Spinal cord (tissue), 10 donors: ENCODE results near the gene FGF8. TPM values are rescaled to one million over a fixed set of nuclear protein-coding genes. Genes with fewer than 3 reads are reported as not detected.
A peak's percentile ranks its signal among the peaks of the same experiment; 100 is the strongest.

Experiments
- DNase-seq, 6 donors: peaks; one replicate each; pipeline versions ENCODE4 v3.0.0 to v3.0.0-alpha.2; 2013 to 2015; ENCODE audit warnings: low spot score in 6 of 6, low read depth in 4 of 6
- H3K27ac ChIP-seq: one replicate; pipeline ENCODE4 v1.5.1; 2013; ENCODE audit warnings: low read depth, low read length, control low read depth
- H3K27me3 ChIP-seq: one replicate; pipeline ENCODE4 v1.6.1; 2013; ENCODE audit warnings: low read length; ENCODE audit not compliant: control insufficient read depth, insufficient read depth
- H3K36me3 ChIP-seq: one replicate; pipeline ENCODE4 v1.6.1; 2013; ENCODE audit warnings: low read length; ENCODE audit not compliant: control insufficient read depth, insufficient read depth
- H3K4me1 ChIP-seq: one replicate; pipeline ENCODE4 v1.6.1; 2013; ENCODE audit warnings: low read length; ENCODE audit not compliant: control insufficient read depth, insufficient read depth
- H3K4me3 ChIP-seq: one replicate; pipeline ENCODE4 v1.5.1; 2013; ENCODE audit warnings: low read depth, low read length, control low read depth
- H3K9me3 ChIP-seq: one replicate; pipeline ENCODE4 v1.6.1; 2013; ENCODE audit warnings: low read length; ENCODE audit not compliant: control insufficient read depth, insufficient read depth
- WGBS: methylation state at CpG from one replicate; pipeline ENCODE4 v1.1.5; 2013; ENCODE audit warnings: missing lambda C conversion rate; ENCODE audit not compliant: insufficient coverage; 5-methylcytosine and 5-hydroxymethylcytosine counted together
- polyA plus RNA-seq, 2 donors: library from polyadenylated mRNA; unstranded; fragments of 120-200 nt; gene quantifications; one replicate each; pipeline ENCODE4 v1.2.1, GENCODE V29; 2013; ENCODE audit not compliant: insufficient read length in 2 of 2
- total RNA-seq, 2 donors: library from RNA; depleted of rRNA in 1 of 2; stranded (reverse); fragments of 120-200 nt in 1 of 2; fragments of >200 nt in 1 of 2; gene quantifications; one replicate each; pipeline versions ENCODE4 v1.2.3 to v1.2.4, GENCODE V29; 2013 to 2014
- donor health status: healthy.

FGF8 gene
- total and polyA plus RNA-seq, 4 donors, result 0.69 to 2.2 (median 1.2) TPM

DNA sequence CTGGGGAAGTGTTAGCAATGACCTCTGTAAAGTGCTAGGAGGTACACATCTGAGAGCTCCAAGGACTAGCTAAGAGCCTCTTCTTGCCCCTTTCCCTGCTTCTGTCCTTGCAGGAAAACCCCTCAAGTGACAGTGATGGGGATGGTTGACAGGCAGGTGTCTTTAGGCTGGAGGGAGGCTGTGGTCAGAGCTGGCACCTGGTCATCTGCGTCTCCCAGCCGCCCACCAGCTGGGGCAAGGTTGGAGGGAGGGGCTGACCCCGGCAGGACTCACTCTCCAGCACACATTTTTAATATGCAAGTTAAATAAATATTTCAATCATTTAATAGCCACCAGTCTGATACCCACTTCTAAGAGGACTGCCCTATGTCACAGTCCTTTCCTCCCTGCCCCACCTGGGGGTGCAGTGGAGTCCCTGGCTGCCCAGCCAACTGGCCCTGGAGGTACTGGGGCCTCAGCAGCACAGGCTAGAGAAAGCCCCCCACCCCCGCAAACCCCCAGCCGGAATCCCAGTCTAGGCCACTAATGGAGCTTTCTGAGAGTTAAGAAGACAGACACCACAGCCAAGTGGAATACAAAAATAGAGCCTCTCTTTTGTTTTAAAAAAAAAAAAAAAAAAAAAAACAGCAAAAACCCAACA, 6.3 kb downstream of the FGF8 start:
- Histone ChIP-seq H3K4me1 (peaks cover 19% of the 10 kb centered on the region), H3K36me3 (peaks cover 15% of the 10 kb centered on the region), H3K9me3 (no peaks in the 10 kb centered on the region), H3K27ac (no peak overlapping the region), H3K27me3 (peaks cover 87% of the 10 kb centered on the region), H3K4me3 (no peak overlapping the region)
- no CpG with 5 or more reads among the region's 5 CpGs for WGBS
- DNase-seq, result no peak

DNA sequence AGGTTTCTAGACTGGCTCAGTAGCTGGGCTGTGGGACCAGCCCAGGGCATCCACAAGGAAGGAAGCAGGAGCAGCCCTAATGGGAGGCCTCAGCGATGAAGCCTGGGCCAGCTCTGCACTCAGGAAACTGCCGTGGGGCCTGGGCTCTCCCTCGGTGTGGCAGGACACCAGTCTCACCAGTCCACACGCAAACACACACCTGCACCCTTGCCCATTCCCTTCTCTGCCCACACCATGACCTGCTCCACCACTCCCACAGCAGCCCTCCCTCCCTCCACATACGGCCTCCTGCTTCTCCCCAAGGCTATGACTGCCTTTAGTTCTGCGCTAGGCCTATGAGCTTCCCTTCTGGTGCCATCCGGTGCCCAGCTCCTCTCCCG, 7.1 kb downstream of the FGF8 start:
- no peak for DNase-seq
- H3K27me3 ChIP-seq, result peaks cover 79% of the 10 kb centered on the region
- WGBS, result 80% methylated on average over 8 of the region's 8 CpGs

DNA sequence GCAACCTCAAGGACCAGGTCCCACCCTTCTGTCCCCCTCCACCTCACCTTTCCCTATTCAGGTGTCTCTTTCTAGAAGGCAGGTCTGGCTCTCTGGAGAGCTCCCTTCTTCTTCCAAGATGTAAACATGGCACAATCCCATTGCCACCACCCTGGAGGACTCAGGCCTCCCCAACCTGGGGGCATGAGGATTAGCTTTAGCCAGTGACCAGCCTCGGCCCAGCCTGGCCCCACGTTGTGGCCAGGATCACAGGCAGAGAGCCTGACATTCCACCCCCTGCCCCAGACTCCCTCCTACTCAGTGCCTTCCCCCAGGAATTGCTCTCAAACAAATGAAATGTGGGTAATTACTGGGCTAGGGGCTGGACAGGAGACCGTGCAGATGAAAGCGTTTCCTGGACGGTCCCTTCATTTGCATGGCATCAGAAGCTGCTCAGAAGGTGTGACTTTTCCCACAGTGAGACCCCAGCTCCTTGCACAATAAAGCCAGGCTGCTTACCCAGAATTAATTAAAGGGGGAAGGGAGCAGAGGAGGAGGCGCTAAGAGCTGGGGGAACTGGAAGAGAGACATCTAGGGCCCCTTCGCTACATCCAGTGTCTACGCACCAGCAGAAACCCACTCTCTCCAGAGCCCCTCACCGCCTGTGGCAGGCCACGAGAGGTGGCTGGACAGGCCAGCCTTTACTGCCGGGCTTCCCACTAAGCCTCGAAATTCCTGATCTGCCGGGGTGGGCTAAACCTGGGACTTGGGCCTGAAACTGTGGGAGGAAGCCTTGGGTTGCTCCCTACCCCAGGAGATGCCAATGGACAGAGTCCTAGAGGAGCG, 7.7 kb downstream of the FGF8 start:
- Histone ChIP-seq H3K4me3 (no peak overlapping the region), H3K4me1 (peaks cover 9% of the 10 kb centered on the region), H3K27ac (no peak overlapping the region), H3K36me3 (peaks cover 13% of the 10 kb centered on the region), H3K27me3 (peaks cover 74% of the 10 kb centered on the region), H3K9me3 (no peaks in the 10 kb centered on the region)
- DNase-seq, result no peak
- WGBS, result 46% methylated on average over 11 of the region's 14 CpGs

More for the DNA sequence above, 7.1 kb downstream of the FGF8 start:
- no peaks in the 10 kb centered on the region for H3K9me3 ChIP-seq
- H3K4me3 ChIP-seq, result no peak overlapping the region
- H3K27ac ChIP-seq, result no peak overlapping the region
- H3K4me1 ChIP-seq, result peaks cover 12% of the 10 kb centered on the region
- H3K36me3 ChIP-seq, result peaks cover 13% of the 10 kb centered on the region

DNA sequence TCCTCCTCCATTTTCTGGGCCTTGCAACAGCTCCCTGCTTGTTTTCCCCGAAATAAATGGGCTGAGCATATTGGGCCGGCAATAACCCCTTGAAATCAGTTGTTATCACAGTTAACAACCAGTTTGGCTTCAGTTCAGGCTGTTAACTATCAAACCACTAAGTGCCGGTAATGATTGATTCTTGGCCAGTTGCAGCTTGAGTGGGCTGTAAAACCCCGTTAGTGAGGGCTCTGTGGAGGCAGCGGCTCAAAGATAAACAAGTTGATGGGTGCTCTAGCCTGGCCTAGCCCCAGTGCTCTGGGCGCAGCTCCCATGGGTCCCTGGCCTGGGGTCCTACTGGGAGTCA, 8.3 kb downstream of the FGF8 start:
- peaks cover 3% of the 10 kb centered on the region for H3K4me1 ChIP-seq
- WGBS, result 40% methylated on average over 6 of the region's 6 CpGs
- peaks cover 68% of the 10 kb centered on the region for H3K27me3 ChIP-seq
- peak in 1 of 6 donors; percentile 60 for DNase-seq
- no peak overlapping the region for H3K27ac ChIP-seq
- H3K9me3 ChIP-seq, result no peaks in the 10 kb centered on the region
- H3K36me3 ChIP-seq, result peaks cover 13% of the 10 kb centered on the region
- no peak overlapping the region for H3K4me3 ChIP-seq

DNA sequence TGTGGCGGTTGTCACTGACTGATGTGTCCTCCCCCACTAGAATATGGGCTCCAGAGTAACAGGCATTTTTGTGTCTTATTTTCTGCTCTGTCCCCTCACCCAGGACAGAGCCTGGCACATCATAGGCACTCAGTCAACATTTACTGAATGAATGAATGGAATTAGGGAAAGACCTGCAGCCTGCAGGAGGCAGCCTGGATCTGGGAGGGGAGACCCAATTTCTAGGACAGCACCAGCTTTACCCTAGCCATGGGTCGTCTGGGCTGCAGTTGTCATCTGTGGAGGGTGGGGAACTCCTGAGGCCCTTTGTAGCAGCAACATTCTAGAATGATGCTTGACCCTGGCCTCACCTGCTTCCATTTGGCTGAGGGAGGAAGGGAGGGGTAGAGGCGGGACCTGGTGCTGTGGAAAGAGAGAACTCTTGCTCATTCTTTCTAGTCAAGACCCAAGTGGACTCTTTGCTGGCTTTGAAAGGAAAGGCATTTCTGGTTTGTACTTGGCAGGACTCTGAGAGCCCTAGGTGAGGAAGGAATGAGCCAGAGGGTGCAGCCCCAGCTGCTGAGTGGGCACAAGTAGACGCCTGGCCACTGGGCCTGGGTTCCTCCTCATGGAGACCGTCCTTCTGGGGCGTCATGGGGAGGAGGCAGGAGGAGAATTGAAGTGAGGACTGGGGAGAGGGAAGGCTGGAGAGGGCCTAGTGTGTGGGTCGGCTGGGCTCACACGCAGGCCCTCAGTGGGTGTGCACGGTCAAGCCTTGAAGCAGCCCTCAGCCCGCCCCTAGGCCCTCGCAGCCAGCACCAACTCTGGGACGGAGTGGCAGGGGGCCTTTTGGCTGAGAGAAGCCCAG, 8.9 kb downstream of the FGF8 start:
- H3K27me3 ChIP-seq, result peaks cover 62% of the 10 kb centered on the region
- DNase-seq, result no peak
- WGBS, result 62% methylated on average over 11 of the region's 12 CpGs

DNA sequence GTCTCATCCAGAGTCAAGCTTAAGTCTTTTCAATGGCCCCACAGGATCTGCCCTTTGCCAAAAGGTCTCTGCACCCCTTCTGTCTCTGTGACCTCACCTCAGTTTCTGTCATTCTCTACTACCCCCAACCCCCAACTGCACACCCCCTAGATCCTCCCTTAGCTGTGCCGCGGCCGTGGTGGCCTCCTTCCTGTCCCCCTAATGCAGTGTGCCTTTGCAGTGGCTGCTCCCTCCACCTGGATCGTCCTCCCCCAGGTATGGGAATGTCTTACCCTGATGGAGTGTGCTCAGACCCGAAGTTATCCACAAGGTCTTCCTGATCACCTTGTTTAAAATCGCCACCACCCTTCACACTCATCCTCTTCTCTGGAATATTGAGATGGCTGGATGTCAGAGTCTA, 9.6 kb downstream of the FGF8 start:
- Histone ChIP-seq H3K9me3 (no peaks in the 10 kb centered on the region), H3K4me3 (no peak overlapping the region), H3K36me3 (peaks cover 12% of the 10 kb centered on the region), H3K4me1 (no peaks in the 10 kb centered on the region), H3K27me3 (peaks cover 60% of the 10 kb centered on the region), H3K27ac (no peak overlapping the region)
- no peak for DNase-seq
- whole genome bisulfite sequencing, result 80% methylated on average over 3 of the region's 6 CpGs

More for the DNA sequence above, 8.9 kb downstream of the FGF8 start:
- Histone ChIP-seq H3K27ac (no peak overlapping the region), H3K36me3 (peaks cover 13% of the 10 kb centered on the region), H3K9me3 (no peaks in the 10 kb centered on the region), H3K4me3 (no peak overlapping the region), H3K4me1 (no peaks in the 10 kb centered on the region)

DNA sequence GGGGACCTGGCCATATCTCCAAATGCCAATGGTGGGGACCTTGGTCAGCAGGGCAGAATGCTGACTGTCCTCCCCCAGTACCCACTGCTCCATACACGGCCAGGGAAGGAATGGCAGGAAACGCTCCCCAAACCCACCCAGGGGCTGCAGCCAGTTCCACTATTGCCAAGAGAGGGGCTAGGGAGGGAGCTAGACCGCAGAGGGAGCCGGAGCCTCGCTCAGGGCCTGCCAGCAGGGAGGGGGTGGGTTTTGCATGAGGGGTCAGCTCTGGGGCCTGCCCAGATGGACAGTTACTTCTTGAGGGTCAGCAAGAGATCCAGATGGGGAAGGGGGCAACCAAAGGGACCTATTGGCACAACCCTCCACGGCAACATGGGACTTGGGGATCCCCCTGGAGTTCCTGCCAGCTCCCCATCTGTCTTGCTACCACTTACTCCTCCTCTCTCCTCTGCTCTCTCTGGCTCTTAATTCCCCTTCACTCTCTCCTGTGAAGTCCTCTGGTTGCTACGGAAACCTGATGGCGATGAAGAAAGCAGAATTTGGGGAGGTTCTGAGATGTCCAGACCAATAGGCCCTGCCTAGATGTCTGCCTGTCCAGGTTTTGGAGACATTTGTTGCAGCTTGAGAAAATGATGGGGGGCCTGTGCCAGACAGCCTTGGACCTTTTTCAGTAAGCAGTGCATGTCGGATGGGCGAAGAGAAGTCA, 12.6 kb downstream of the FGF8 start:
- DNase-seq, result peak in 1 of 6 donors; percentile 62
- H3K27me3 ChIP-seq, result peaks cover 40% of the 10 kb centered on the region
- WGBS, result 63% methylated on average over 6 of the region's 10 CpGs

DNA sequence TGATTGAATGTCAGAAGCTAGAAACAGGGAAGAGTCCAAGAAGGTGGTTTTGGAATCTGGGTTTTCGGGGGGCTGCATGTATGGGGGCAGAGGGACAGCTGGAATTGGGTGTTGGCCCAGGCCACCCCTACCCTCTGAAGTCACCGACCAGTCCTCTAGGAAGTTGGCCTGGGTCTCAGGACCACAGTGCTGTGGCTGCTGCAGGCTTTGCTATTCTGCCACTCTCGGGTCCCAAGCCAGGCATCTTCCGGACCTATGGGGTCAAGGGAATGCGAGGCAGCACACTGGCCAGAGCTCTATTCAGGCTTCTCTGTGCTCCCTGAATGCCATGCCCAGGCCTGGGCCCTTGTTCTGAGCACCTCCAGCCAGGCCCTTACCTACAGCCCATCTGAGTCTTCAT, 13.2 kb downstream of the FGF8 start:
- no peak for DNase-seq
- H3K27me3 ChIP-seq, result peaks cover 34% of the 10 kb centered on the region

More for the DNA sequence above, 12.6 kb downstream of the FGF8 start:
- no peak overlapping the region for H3K27ac ChIP-seq
- no peaks in the 10 kb centered on the region for H3K36me3 ChIP-seq
- H3K9me3 ChIP-seq, result no peaks in the 10 kb centered on the region
- H3K4me1 ChIP-seq, result peaks cover 8% of the 10 kb centered on the region
- H3K4me3 ChIP-seq, result no peak overlapping the region

DNA sequence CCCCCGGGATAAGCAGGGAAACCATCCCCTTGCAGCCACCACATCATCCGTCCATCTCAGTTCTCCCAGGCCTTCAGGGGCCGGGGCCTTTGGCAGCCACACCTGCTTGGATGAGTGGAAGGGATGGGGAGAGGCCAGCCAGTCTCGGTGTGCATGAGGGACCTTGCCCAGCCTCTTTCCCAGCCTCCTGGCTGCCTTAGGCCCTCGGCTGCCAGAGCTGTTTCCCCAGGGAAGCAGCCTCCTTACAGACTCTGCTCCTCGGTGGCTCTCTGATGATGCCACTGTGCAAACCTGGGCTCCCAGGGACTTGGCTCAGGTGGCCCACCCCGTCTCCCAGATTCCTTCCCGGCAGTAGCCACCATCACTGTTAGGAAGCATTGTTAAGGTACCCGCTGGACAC, 14.7 kb downstream of the FGF8 start:
- Histone ChIP-seq H3K9me3 (no peaks in the 10 kb centered on the region), H3K27me3 (peaks cover 22% of the 10 kb centered on the region), H3K4me3 (no peak overlapping the region), H3K36me3 (no peaks in the 10 kb centered on the region), H3K4me1 (peaks cover 9% of the 10 kb centered on the region), H3K27ac (no peak overlapping the region)
- DNase-seq, result no peak
- 72% methylated on average over 5 of the region's 9 CpGs for WGBS

More for the DNA sequence above, 13.2 kb downstream of the FGF8 start:
- Histone ChIP-seq H3K27ac (no peak overlapping the region), H3K9me3 (no peaks in the 10 kb centered on the region), H3K36me3 (no peaks in the 10 kb centered on the region), H3K4me3 (no peak overlapping the region), H3K4me1 (peaks cover 9% of the 10 kb centered on the region)
- WGBS, result 94% methylated on average over 5 of the region's 5 CpGs
